K562 (cell line): ENCODE measurements around the gene CCDC85B. TPM values are rescaled to one million over a fixed set of nuclear protein-coding genes. Genes with fewer than 3 reads are reported as not detected.

ENCODE experiments used
- ATAC-seq: fragments of 200-7000 bp; cut with Tn5 transposase; 3 replicates; pipeline ENCODE4 v1.9.1; 2020; ENCODE audit warnings: moderate library complexity
- BruUV-seq: library from RNA; stranded (reverse); fragments of 400-500 nt; replicated peaks from 2 replicates; lab custom pipeline; 2021; lab: Mats Ljungman, UMichigan
- CTCF ChIA-PET: fragments of 300-600 bp; formaldehyde crosslinking; extraction: SDS; loops from one replicate; lab custom pipeline; 2021; ENCODE audit warnings: low intra/inter-chr PET ratio; lab: Yijun Ruan, JAX
- POLR2A ChIA-PET: fragments of 300-600, 350-650 bp; sonication (Branson Sonifier 250); formaldehyde crosslinking; extraction: SDS; loops from one replicate; lab custom pipeline; 2021; ENCODE audit warnings: antibody characterized with exemption, inconsistent platforms; lab: Yijun Ruan, JAX
- DNase-seq, 4 experiments: peaks; one replicate each; pipeline versions ENCODE4 v3.0.0 to v3.0.0-alpha.2; 2011 to 2018; ENCODE audit warnings: low spot score in 3 of 4, mixed read lengths in 3 of 4; ENCODE audit errors: extremely low read depth in 1 of 4
- FAIRE-seq: peaks from 2 replicates; lab custom pipeline; 2011; peaks lifted over from hg19 to GRCh38; lab: Jason Lieb, UNC
- H2AFZ ChIP-seq: 2 replicates; pipeline ENCODE4 v1.6.0; 2011; ENCODE audit warnings: low read depth, low read length, control low read depth, inconsistent platforms
- H3K27ac ChIP-seq: fragments of 200-600 bp; 3 replicates; pipeline ENCODE4 v1.8.0; 2011; ENCODE audit warnings: low read depth, mild to moderate bottlenecking, control low read depth, inconsistent platforms, low read length, moderate library complexity, mixed read lengths; ENCODE audit errors: extremely low read depth
- H3K27me3 ChIP-seq, 2 experiments: fragments of 300-600 bp in 1 of 2; 2 replicates in 1 of 2; 3 replicates in 1 of 2; pipeline versions ENCODE4 v1.6.0 to v1.8.0; 2011; ENCODE audit warnings: inconsistent platforms in 2 of 2, low read length in 2 of 2, mild to moderate bottlenecking in 1 of 2, mixed read lengths in 1 of 2, moderate library complexity in 1 of 2; ENCODE audit not compliant: control insufficient read depth in 2 of 2, insufficient read depth in 2 of 2
- H3K36me3 ChIP-seq: fragments of 300-600 bp; 3 replicates; pipeline ENCODE4 v1.8.0; 2011; ENCODE audit warnings: mild to moderate bottlenecking, low read length, inconsistent platforms; ENCODE audit not compliant: control insufficient read depth, insufficient read depth
- H3K4me1 ChIP-seq, 2 experiments: fragments of 200-600 bp in 1 of 2; replicated peaks in 1 of 2; 2 replicates in 1 of 2; 3 replicates in 1 of 2; pipeline versions ENCODE4 v1.5.1 to v1.8.0; 2011; ENCODE audit warnings: inconsistent platforms in 2 of 2, low read length in 2 of 2, mild to moderate bottlenecking in 1 of 2, mixed read lengths in 1 of 2, moderate library complexity in 1 of 2; ENCODE audit not compliant: control insufficient read depth in 2 of 2, insufficient read depth in 2 of 2
- H3K4me2 ChIP-seq: 2 replicates; pipeline ENCODE4 v1.6.1; 2011; ENCODE audit warnings: low read length, control low read depth, inconsistent platforms, mixed read lengths; ENCODE audit not compliant: insufficient read depth
- H3K4me3 ChIP-seq: fragments of 200-600 bp; sonication (generic), shearing (Covaris generic); 2 replicates; pipeline ENCODE4 v1.5.1; 2016; ENCODE audit warnings: control low read depth, inconsistent platforms
- H3K79me2 ChIP-seq: fragments of 200-600 bp; 3 replicates; pipeline ENCODE4 v1.8.0; 2011; ENCODE audit warnings: low read length, inconsistent platforms; ENCODE audit not compliant: control insufficient read depth, insufficient read depth
- H3K9ac ChIP-seq, 2 experiments: 2 replicates each; pipeline versions ENCODE4 v1.6.0 to v1.6.1; 2011; ENCODE audit warnings: low read depth in 2 of 2, low read length in 2 of 2, control low read depth in 1 of 2, inconsistent platforms in 1 of 2, mild to moderate bottlenecking in 1 of 2, mixed read lengths in 1 of 2; ENCODE audit not compliant: insufficient read depth in 1 of 2
- H3K9me1 ChIP-seq: one replicate; pipeline ENCODE4 v1.6.0; 2011; ENCODE audit warnings: inconsistent platforms, mild to moderate bottlenecking, low read length, moderate library complexity; ENCODE audit not compliant: control insufficient read depth, insufficient read depth
- H3K9me3 ChIP-seq: replicated peaks from 2 replicates; pipeline ENCODE4 v1.5.1; 2011; ENCODE audit warnings: low read depth, low read length, inconsistent platforms; ENCODE audit not compliant: control insufficient read depth, insufficient read depth
- H4K20me1 ChIP-seq: replicated peaks from 2 replicates; pipeline ENCODE4 v1.6.1; 2011; ENCODE audit warnings: low read length, inconsistent platforms, mixed read lengths; ENCODE audit not compliant: control insufficient read depth, insufficient read depth
- BDP1 ChIP-seq: IDR thresholded peaks from 3 replicates; pipeline ENCODE4 v1.6.1; 2011; ENCODE audit not compliant: insufficient read length, insufficient read depth
- CBX3 ChIP-seq, 2 experiments: IDR thresholded peaks; 1 replicate in 1 of 2; 2 replicates in 1 of 2; pipeline ENCODE4 v1.6.1; 2012; ENCODE audit warnings: inconsistent platforms in 2 of 2, low read length in 2 of 2, borderline replicate concordance in 1 of 2, control low read depth in 1 of 2
- GMEB1 ChIP-seq: fragments of 250-450 bp; sonication (Bioruptor Pico); IDR thresholded peaks from 2 replicates; pipeline ENCODE4 v1.4.0; 2020; ENCODE audit warnings: mild to moderate bottlenecking
- LCOR ChIP-seq: sonication (generic); formaldehyde crosslinking; IDR thresholded peaks from 2 replicates; pipeline ENCODE4 v1.8.0; 2022; ENCODE audit warnings: mild to moderate bottlenecking, missing genetic modification reagents
- RNF2 ChIP-seq: sonication (generic); IDR thresholded peaks from 2 replicates; pipeline ENCODE4 v1.6.1; 2016
- SAP30 ChIP-seq: fragments of 200-600 bp; sonication (generic); IDR thresholded peaks from 2 replicates; pipeline ENCODE4 v1.6.1; 2012; ENCODE audit warnings: borderline replicate concordance, low read depth, mild to moderate bottlenecking, moderate library complexity, low read length, control low read depth, inconsistent platforms; ENCODE audit not compliant: insufficient read depth, poor library complexity, severe bottlenecking
- SMAD4 ChIP-seq: fragments of 250-450 bp; sonication (Bioruptor Pico); conservative IDR thresholded peaks from 2 replicates; pipeline ENCODE4 v1.8.0; 2021; ENCODE audit warnings: inconsistent platforms, mild to moderate bottlenecking, moderate library complexity
- TBL1XR1 ChIP-seq, 2 experiments: IDR thresholded peaks; 2 replicates each; pipeline ENCODE4 v1.6.1; 2012; ENCODE audit warnings: improper control_type of control experiment in 2 of 2, low read length in 2 of 2, mild to moderate bottlenecking in 1 of 2
- VEZF1 ChIP-seq: fragments of 200-800 bp; sonication (Bioruptor generic); IDR thresholded peaks from 2 replicates; pipeline ENCODE4 v1.6.1; 2017; ENCODE audit warnings: missing genetic modification characterization, missing compliant biosample characterization
- ZC3H11A ChIP-seq: IDR thresholded peaks from 2 replicates; pipeline ENCODE4 v1.6.1; 2012; ENCODE audit warnings: low read depth, low read length, improper control_type of control experiment
- ZNF23 ChIP-seq: fragments of 250-450 bp; sonication (Bioruptor Pico); IDR thresholded peaks from 2 replicates; pipeline ENCODE4 v1.4.0; 2020; ENCODE audit warnings: mild to moderate bottlenecking
- ZNF384 ChIP-seq: IDR thresholded peaks from 2 replicates; pipeline ENCODE4 v1.6.1; 2012; ENCODE audit warnings: low read depth, low read length, improper control_type of control experiment
- ZNF609 ChIP-seq: sonication (generic); formaldehyde crosslinking; IDR thresholded peaks from 2 replicates; pipeline ENCODE4 v1.8.1; 2023; ENCODE audit warnings: missing genetic modification reagents, mild to moderate bottlenecking, borderline replicate concordance
- ZNF644 ChIP-seq: fragments of 200-800 bp; sonication (Bioruptor generic); IDR thresholded peaks from 2 replicates; pipeline ENCODE4 v1.6.1; 2016; ENCODE audit warnings: low read depth, missing genetic modification characterization, missing compliant biosample characterization
- WGBS: fragments of 100-300 bp; shearing (Covaris generic); methylation state at CpG from one replicate; pipeline ENCODE4 v1.1.6; 2016; ENCODE audit warnings: low coverage, mixed read lengths; ENCODE audit not compliant: insufficient coverage; ENCODE audit errors: missing lambda C conversion rate; 5-methylcytosine and 5-hydroxymethylcytosine counted together
- in situ Hi-C: fragments of 300-500 bp; cut with MboI; formaldehyde crosslinking; loops from 4 replicates; pipeline ENCODE4 v1.15.0; 2018; ENCODE audit warnings: inconsistent platforms, mixed read lengths
- intact Hi-C: fragments of 100-400 bp; cut with micrococcal nuclease; formaldehyde crosslinking; loops from 2 replicates; pipeline ENCODE4 v1.14.2; 2022
- polyA plus RNA-seq, 8 experiments: library from polyadenylated mRNA; depleted of rRNA in 4 of 8; stranded (reverse) in 5 of 8; unstranded in 3 of 8; fragments of >200 nt; fragmentation: Nextera tagmentation in 2 of 8; fragmentation: Illumina TruSeq in 1 of 8; extraction: Ambion mirVana in 2 of 8; extraction: Trizol in 1 of 8; gene quantifications; 2 replicates each; pipeline versions ENCODE4 v1.2.1 to v1.2.3, GENCODE V29; 2011 to 2014; ENCODE audit warnings: inconsistent platforms in 1 of 8, missing spikeins in 1 of 8
- total RNA-seq, 7 experiments: library from RNA; depleted of rRNA in 6 of 7; stranded (reverse); fragments of >200 nt in 6 of 7; fragmentation: Illumina TruSeq in 2 of 7; extraction: Trizol in 2 of 7; gene quantifications; 2 replicates each; pipeline versions ENCODE4 v1.2.1 to v1.2.3, GENCODE V29; 2011 to 2021; ENCODE audit warnings: low replicate concordance in 1 of 7

CCDC85B gene
- total and polyA plus RNA-seq, 9 of the 15 experiments (the other 6 are each of a cell fraction or from before 2014, with no cell fraction given), result 0.14 to 138 (median 6.2) TPM

- peaks cover 25 to 59% of the 10 kb centered on the region in 2 experiments for H3K4me1 ChIP-seq
- peaks cover 31% of the 10 kb centered on the region for H3K79me2 ChIP-seq
- H2AFZ ChIP-seq, result peak within 1 kb of the TSS; percentile 90
- H3K27ac ChIP-seq, result peak within 1 kb of the TSS; percentile 95
- no peaks in the 10 kb centered on the region for H3K27me3 ChIP-seq
- no peaks in the 10 kb centered on the region for H3K9me1 ChIP-seq
- intact Hi-C loops (loop anchor here (1.0 kb wide), 1 partner anchor 42 kb away; the partner anchor contains the start of gene SART1), in situ Hi-C loops (no loop called here)
- peak within 1 kb of the TSS; percentile 98 for H3K4me3 ChIP-seq
- no TSS peak for BruUV-seq
- WGBS, result 0% methylated on average over 17 of the region's 59 CpGs
- H3K36me3 ChIP-seq, result peaks cover 31% of the 10 kb centered on the region; the same call in 1 of the 3 replicates
- ATAC-seq (peak; percentile 93), FAIRE-seq (no peak), DNase-seq (peak; percentile 98 to 99 (median 99))
- H3K9me3 ChIP-seq, result no peaks in the 10 kb centered on the region
- peak within 1 kb of the TSS; percentile 96 to 99 for H3K9ac ChIP-seq
- H3K4me2 ChIP-seq, result peak within 1 kb of the TSS; percentile 94
- H4K20me1 ChIP-seq, result no peaks in the 10 kb centered on the region
- ChIA-PET POLR2A (interaction anchor here (0.8 to 2.1 kb wide), 6 partner anchors 10 to 29 kb away, joined by 5 to 12 read pairs (median 10); partner anchors contain the start of genes CCDC85B and FOSL1), CTCF (interaction anchor here (1.5 kb wide), 1 partner anchor 31 kb away, joined by 7 read pairs; the partner anchor contains the start of gene FIBP)
- TF ChIP-seq CBX3 (IDR thresholded peaks at IDR 0.05; ENCODE audit: borderline replicate concordance in 1 of 2, low read length in 2 of 2), result peak in 1 of 2 experiments; percentile 78; a peak in 2 of 3 replicates
- TF ChIP-seq SMAD4 (CRISPR knock-in tag), result peak; percentile 99
- TF ChIP-seq ZNF23 (CRISPR knock-in tag), result no peak
- peak; percentile 54 to 70; a peak in 2 of 4 replicates for TF ChIP-seq TBL1XR1 (IDR thresholded peaks at IDR 0.05; ENCODE audit: low read length in 2 of 2)
- TF ChIP-seq RNF2, result peak; percentile 99
- peak; percentile 94 for TF ChIP-seq VEZF1 (CRISPR knock-in tag)
- TF ChIP-seq ZC3H11A, result peak; percentile 80; the same call in 1 of the 2 replicates
- TF ChIP-seq ZNF384, result peak; percentile 18; the same call in 1 of the 2 replicates
- TF ChIP-seq LCOR, result peak; percentile 84; the same call in 1 of the 2 replicates
- TF ChIP-seq ZNF644 (tag), result no peak; the same call in 1 of the 2 replicates
- no peak for TF ChIP-seq SAP30
- TF ChIP-seq GMEB1 (CRISPR knock-in tag), result peak; percentile 76
- TF ChIP-seq BDP1, result no peak
- TF ChIP-seq ZNF609, result peak; percentile 96; the same call in 1 of the 2 replicates
Measured at GRCh38 chr11:65919141-65919572, 28.7 kb downstream of the CCDC85B start, which contains the start of gene DRAP1. Gene DRAP1 (plus strand): TSS chr11:65919426. CDS start chr11:65919502, 76 bp downstream.
